OCI-LY3 (cell line): ENCODE data around the gene HIVEP2.

ENCODE experiments used
- EZH2phosphoT487 ChIP-seq: fragments of 200-600 bp; shearing (Covaris generic); IDR thresholded peaks from 2 replicates; pipeline ENCODE4 v1.6.1; 2018; ENCODE audit warnings: antibody characterized with exemption, mixed run types, low read depth
- TF ChIP-seq, protein P1 (sequence below): fragments of 200-600, 300-600 bp; sonication (generic); IDR thresholded peaks from 2 replicates; pipeline ENCODE4 v1.5.1; 2014; ENCODE audit warnings: antibody characterized with exemption, low read length, low read depth

DNA sequence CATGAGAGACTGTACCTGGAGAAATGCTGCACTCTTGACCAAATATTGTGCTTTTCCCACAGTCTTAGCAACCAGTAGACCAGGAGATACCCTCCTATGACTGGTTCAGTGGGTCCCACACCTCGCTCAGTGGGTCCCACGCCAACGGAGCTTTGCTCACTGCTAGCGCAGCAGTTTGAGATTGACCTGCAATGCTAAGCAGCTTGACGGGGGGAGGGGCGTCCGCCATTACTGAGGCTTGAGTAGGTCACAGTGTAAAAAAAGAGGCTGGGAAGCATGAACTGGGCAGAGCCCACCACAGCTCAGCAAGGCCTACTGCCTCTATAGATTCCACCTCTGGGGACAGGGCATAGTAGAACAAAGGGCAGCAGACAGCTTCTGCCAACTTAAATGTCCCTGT is 49.0 kb upstream of the HIVEP2 start:
- TF ChIP-seq, protein P1, sequence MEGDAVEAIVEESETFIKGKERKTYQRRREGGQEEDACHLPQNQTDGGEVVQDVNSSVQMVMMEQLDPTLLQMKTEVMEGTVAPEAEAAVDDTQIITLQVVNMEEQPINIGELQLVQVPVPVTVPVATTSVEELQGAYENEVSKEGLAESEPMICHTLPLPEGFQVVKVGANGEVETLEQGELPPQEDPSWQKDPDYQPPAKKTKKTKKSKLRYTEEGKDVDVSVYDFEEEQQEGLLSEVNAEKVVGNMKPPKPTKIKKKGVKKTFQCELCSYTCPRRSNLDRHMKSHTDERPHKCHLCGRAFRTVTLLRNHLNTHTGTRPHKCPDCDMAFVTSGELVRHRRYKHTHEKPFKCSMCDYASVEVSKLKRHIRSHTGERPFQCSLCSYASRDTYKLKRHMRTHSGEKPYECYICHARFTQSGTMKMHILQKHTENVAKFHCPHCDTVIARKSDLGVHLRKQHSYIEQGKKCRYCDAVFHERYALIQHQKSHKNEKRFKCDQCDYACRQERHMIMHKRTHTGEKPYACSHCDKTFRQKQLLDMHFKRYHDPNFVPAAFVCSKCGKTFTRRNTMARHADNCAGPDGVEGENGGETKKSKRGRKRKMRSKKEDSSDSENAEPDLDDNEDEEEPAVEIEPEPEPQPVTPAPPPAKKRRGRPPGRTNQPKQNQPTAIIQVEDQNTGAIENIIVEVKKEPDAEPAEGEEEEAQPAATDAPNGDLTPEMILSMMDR, result no peak
- no peak for TF ChIP-seq EZH2phosphoT487
